Upper lobe of right lung (tissue), 1 donor: Measurements from ENCODE around the gene LPP. TPM values are rescaled to one million over a fixed set of nuclear protein-coding genes. Genes with fewer than 3 reads are reported as not detected.

ENCODE experiments used
- ATAC-seq: fragments of 200-7000 bp; cut with Tn5 transposase; one replicate; pipeline ENCODE4 v1.9.1; 2020; ENCODE audit warnings: mild to moderate bottlenecking, moderate library complexity
- DNase-seq: peaks from one replicate; pipeline ENCODE4 v3.0.0-alpha.2; 2020
- H3K27ac ChIP-seq: fragments of 200-600 bp; one replicate; pipeline ENCODE4 v1.8.0; 2022
- H3K27me3 ChIP-seq: fragments of 200-600 bp; one replicate; pipeline ENCODE4 v1.8.0; 2022; ENCODE audit warnings: mild to moderate bottlenecking
- H3K36me3 ChIP-seq: fragments of 200-600 bp; one replicate; pipeline ENCODE4 v1.8.0; 2022
- H3K4me1 ChIP-seq: fragments of 200-600 bp; one replicate; pipeline ENCODE4 v1.8.0; 2022
- H3K4me3 ChIP-seq: fragments of 200-600 bp; one replicate; pipeline ENCODE4 v1.8.0; 2022; ENCODE audit warnings: mild to moderate bottlenecking
- H3K9me3 ChIP-seq: fragments of 200-600 bp; one replicate; pipeline ENCODE4 v1.8.0; 2022
- intact Hi-C: fragments of 100-400 bp; cut with DNase I; formaldehyde crosslinking; loops from one replicate; pipeline ENCODE4 v1.11.0; 2022
- total RNA-seq: library from RNA; stranded (reverse); fragmentation: NEBNext Ultra II Directional; extraction: Animal tissue kit (Norgen Biotek cat#: 25700); gene quantifications from one replicate; pipeline ENCODE4 v1.2.1, GENCODE V29; 2021
- TF ChIP-seq, protein P1 (sequence below): fragments of 200-600 bp; IDR thresholded peaks from one replicate; pipeline ENCODE4 v1.8.0; 2022; ENCODE audit warnings: antibody characterized with exemption
- donor health status: DM: no; HTN: yes; CAD: no; lungs with severe emphysema.

Gene LPP
- total RNA-seq, 1 donor from 2014 or later = 191 TPM

DNA sequence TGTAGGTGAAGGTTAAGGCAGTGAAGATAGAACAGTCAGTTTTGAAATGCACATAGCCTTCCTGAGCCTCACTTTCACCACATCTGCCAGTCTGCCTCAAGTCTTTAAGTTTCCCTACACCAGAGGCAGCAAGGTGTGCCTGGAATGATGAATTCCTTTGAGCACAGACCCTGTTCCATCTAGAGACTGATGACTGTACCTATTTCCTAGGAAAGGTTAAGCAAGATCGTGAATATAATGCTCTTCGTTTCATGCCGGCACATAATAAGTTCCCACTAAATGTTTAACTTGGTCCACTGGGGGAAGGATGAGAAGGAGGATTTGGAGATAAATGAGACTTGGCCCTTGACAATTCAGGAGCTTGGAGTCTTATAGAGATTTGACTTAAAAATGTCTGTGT is 141.9 kb downstream of the LPP start:
- TF ChIP-seq, protein P1, sequence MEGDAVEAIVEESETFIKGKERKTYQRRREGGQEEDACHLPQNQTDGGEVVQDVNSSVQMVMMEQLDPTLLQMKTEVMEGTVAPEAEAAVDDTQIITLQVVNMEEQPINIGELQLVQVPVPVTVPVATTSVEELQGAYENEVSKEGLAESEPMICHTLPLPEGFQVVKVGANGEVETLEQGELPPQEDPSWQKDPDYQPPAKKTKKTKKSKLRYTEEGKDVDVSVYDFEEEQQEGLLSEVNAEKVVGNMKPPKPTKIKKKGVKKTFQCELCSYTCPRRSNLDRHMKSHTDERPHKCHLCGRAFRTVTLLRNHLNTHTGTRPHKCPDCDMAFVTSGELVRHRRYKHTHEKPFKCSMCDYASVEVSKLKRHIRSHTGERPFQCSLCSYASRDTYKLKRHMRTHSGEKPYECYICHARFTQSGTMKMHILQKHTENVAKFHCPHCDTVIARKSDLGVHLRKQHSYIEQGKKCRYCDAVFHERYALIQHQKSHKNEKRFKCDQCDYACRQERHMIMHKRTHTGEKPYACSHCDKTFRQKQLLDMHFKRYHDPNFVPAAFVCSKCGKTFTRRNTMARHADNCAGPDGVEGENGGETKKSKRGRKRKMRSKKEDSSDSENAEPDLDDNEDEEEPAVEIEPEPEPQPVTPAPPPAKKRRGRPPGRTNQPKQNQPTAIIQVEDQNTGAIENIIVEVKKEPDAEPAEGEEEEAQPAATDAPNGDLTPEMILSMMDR = no peak
- Histone ChIP-seq H3K9me3 (no peaks in the 10 kb centered on the region), H3K27me3 (no peaks in the 10 kb centered on the region), H3K4me1 (peaks cover 44% of the 10 kb centered on the region), H3K36me3 (no peaks in the 10 kb centered on the region), H3K4me3 (no peak overlapping the region), H3K27ac (peak overlapping the region; percentile 38)
- ATAC-seq (no peak), DNase-seq (no peak)
- intact Hi-C loops = no loop called here

- Histone ChIP-seq H3K9me3 (no peaks in the 10 kb centered on the region), H3K4me1 (peaks cover 41% of the 10 kb centered on the region), H3K4me3 (no peak overlapping the region), H3K27ac (peak overlapping the region; percentile 15), H3K27me3 (no peaks in the 10 kb centered on the region), H3K36me3 (no peaks in the 10 kb centered on the region)
- DNase-seq = no peak
- intact Hi-C loops = no loop called here
- TF ChIP-seq, protein P1 = no peak
- ATAC-seq = peak; percentile 82
Measured at GRCh38 chr3:188296761-188297612, 143.0 kb downstream of the LPP start.

GRCh38 chr3:188298585-188298984 is 144.6 kb downstream of the LPP start:
- H3K4me3 ChIP-seq = no peak overlapping the region
- H3K27ac ChIP-seq = no peak overlapping the region
- DNase-seq (no peak), ATAC-seq (peak; percentile 24)
- no peaks in the 10 kb centered on the region for H3K36me3 ChIP-seq
- intact Hi-C loops = no loop called here
- H3K4me1 ChIP-seq = peaks cover 41% of the 10 kb centered on the region
- H3K27me3 ChIP-seq = no peaks in the 10 kb centered on the region
- TF ChIP-seq, protein P1 = no peak
- H3K9me3 ChIP-seq = no peaks in the 10 kb centered on the region

- Histone ChIP-seq H3K4me3 (no peak overlapping the region), H3K4me1 (peaks cover 41% of the 10 kb centered on the region), H3K9me3 (no peaks in the 10 kb centered on the region), H3K27ac (no peak overlapping the region), H3K36me3 (no peaks in the 10 kb centered on the region), H3K27me3 (no peaks in the 10 kb centered on the region)
- no peak for DNase-seq
- no peak for ATAC-seq
- TF ChIP-seq, protein P1 = no peak
- intact Hi-C loops = no loop called here
Measured at GRCh38 chr3:188299068-188299467, 145.1 kb downstream of the LPP start.

- H3K36me3 ChIP-seq = no peaks in the 10 kb centered on the region
- TF ChIP-seq, protein P1 = no peak
- DNase-seq (no peak), ATAC-seq (no peak)
- intact Hi-C loops = no loop called here
- H3K4me3 ChIP-seq = no peak overlapping the region
- H3K27me3 ChIP-seq = no peaks in the 10 kb centered on the region
- peaks cover 35% of the 10 kb centered on the region for H3K4me1 ChIP-seq
- H3K27ac ChIP-seq = no peak overlapping the region
- H3K9me3 ChIP-seq = no peaks in the 10 kb centered on the region
Measured at GRCh38 chr3:188299708-188300107, 145.8 kb downstream of the LPP start.
